K562 (cell line): ENCODE measurements around the gene EFHC1. TPM values are rescaled to one million over a fixed set of nuclear protein-coding genes. Genes with fewer than 3 reads are reported as not detected.

Experiments used
- BRF2 ChIP-seq: IDR thresholded peaks from 3 replicates; pipeline ENCODE4 v1.6.1; 2011; ENCODE audit warnings: borderline replicate concordance, mild to moderate bottlenecking; ENCODE audit not compliant: insufficient read length, insufficient read depth
- CEBPG ChIP-seq, 3 experiments: fragments of 200-800 bp in 1 of 3; sonication (Bioruptor generic) in 1 of 3; sonication (generic) in 1 of 3; formaldehyde crosslinking in 1 of 3; IDR thresholded peaks in 2 of 3; conservative IDR thresholded peaks in 1 of 3; 2 replicates each; pipeline versions ENCODE4 v1.6.1 to v1.8.0; 2016 to 2022; ENCODE audit warnings: missing compliant biosample characterization in 2 of 3, missing genetic modification characterization in 2 of 3, mild to moderate bottlenecking in 1 of 3, missing genetic modification reagents in 1 of 3
- CHAMP1 ChIP-seq: fragments of 450-650 bp; IDR thresholded peaks from 2 replicates; pipeline ENCODE4 v1.6.1; 2016; ENCODE audit warnings: mild to moderate bottlenecking
- CREM ChIP-seq: IDR thresholded peaks from 2 replicates; pipeline ENCODE4 v1.6.1; 2014; ENCODE audit warnings: antibody characterized with exemption, low read depth
- CTBP1 ChIP-seq: fragments of 450-650 bp; IDR thresholded peaks from 2 replicates; pipeline ENCODE4 v1.6.1; 2016; ENCODE audit warnings: borderline replicate concordance
- DPF2 ChIP-seq: fragments of 450-650 bp; IDR thresholded peaks from 2 replicates; pipeline ENCODE4 v1.6.1; 2016
- FOSL1 ChIP-seq: fragments of 200-800 bp; sonication (Bioruptor generic); conservative IDR thresholded peaks from 2 replicates; pipeline ENCODE4 v1.6.1; 2016; ENCODE audit warnings: missing genetic modification characterization, missing compliant biosample characterization
- GATA2 ChIP-seq: sonication (generic); formaldehyde crosslinking; IDR thresholded peaks from 2 replicates; pipeline ENCODE4 v1.4.0; 2020; ENCODE audit warnings: mild to moderate bottlenecking, missing genetic modification reagents
- HCFC1 ChIP-seq: IDR thresholded peaks from 2 replicates; pipeline ENCODE4 v1.6.1; 2012; ENCODE audit warnings: low read depth, low read length, improper control_type of control experiment
- JUNB ChIP-seq: fragments of 450-650 bp; formaldehyde crosslinking; conservative IDR thresholded peaks from 2 replicates; pipeline ENCODE4 v1.4.0; 2020; ENCODE audit warnings: mild to moderate bottlenecking
- MYC ChIP-seq, 2 experiments: fragments of 250-450 bp in 1 of 2; sonication (Bioruptor Pico) in 1 of 2; IDR thresholded peaks; 2 replicates each; pipeline versions ENCODE4 v1.5.1 to v1.6.1; 2012 to 2021; ENCODE audit warnings: low read depth in 2 of 2, borderline replicate concordance in 1 of 2, improper control_type of control experiment in 1 of 2, low read length in 1 of 2, mild to moderate bottlenecking in 1 of 2, moderate library complexity in 1 of 2
- RAD51 ChIP-seq: fragments of 450-650 bp; IDR thresholded peaks from 2 replicates; pipeline ENCODE4 v1.7.1; 2016; ENCODE audit warnings: low read depth, mild to moderate bottlenecking, borderline replicate concordance
- RBM15 ChIP-seq: fragments of 200-400 bp; formaldehyde crosslinking; IDR thresholded peaks from 2 replicates; pipeline ENCODE4 v1.6.1; 2018; ENCODE audit warnings: mild to moderate bottlenecking, low read length, moderate library complexity; ENCODE audit not compliant: insufficient read depth
- SMARCA5 ChIP-seq: fragments of 450-650 bp; IDR thresholded peaks from 2 replicates; pipeline ENCODE4 v1.6.1; 2016
- SMARCC2 ChIP-seq: fragments of 450-650 bp; IDR thresholded peaks from 2 replicates; pipeline ENCODE4 v1.6.1; 2017; ENCODE audit warnings: antibody characterized with exemption, moderate library complexity, mild to moderate bottlenecking, low read depth
- TCF3 ChIP-seq: sonication (generic); formaldehyde crosslinking; IDR thresholded peaks from 2 replicates; pipeline ENCODE4 v1.4.0; 2020; ENCODE audit warnings: mild to moderate bottlenecking, missing genetic modification reagents
- ZBTB7A ChIP-seq: IDR thresholded peaks from 2 replicates; pipeline ENCODE4 v1.6.1; 2011; ENCODE audit warnings: low read depth, mild to moderate bottlenecking, low read length, moderate library complexity, borderline replicate concordance; ENCODE audit not compliant: control insufficient read depth
- ZNF589 ChIP-seq: fragments of 200-800 bp; sonication (Bioruptor generic); IDR thresholded peaks from 2 replicates; pipeline ENCODE4 v1.6.1; 2016; ENCODE audit warnings: low read depth, missing genetic modification characterization, missing compliant biosample characterization
- ZNF707 ChIP-seq: fragments of 250-450 bp; sonication (Bioruptor Pico); conservative IDR thresholded peaks from 2 replicates; pipeline ENCODE4 v1.8.0; 2022; ENCODE audit warnings: inconsistent platforms, mild to moderate bottlenecking, moderate library complexity
- polyA plus RNA-seq, 8 experiments: library from polyadenylated mRNA; depleted of rRNA in 4 of 8; stranded (reverse) in 5 of 8; unstranded in 3 of 8; fragments of >200 nt; fragmentation: Nextera tagmentation in 2 of 8; fragmentation: Illumina TruSeq in 1 of 8; extraction: Ambion mirVana in 2 of 8; extraction: Trizol in 1 of 8; gene quantifications; 2 replicates each; pipeline versions ENCODE4 v1.2.1 to v1.2.3, GENCODE V29; 2011 to 2014; ENCODE audit warnings: inconsistent platforms in 1 of 8, missing spikeins in 1 of 8
- total RNA-seq, 7 experiments: library from RNA; depleted of rRNA in 6 of 7; stranded (reverse); fragments of >200 nt in 6 of 7; fragmentation: Illumina TruSeq in 2 of 7; extraction: Trizol in 2 of 7; gene quantifications; 2 replicates each; pipeline versions ENCODE4 v1.2.1 to v1.2.3, GENCODE V29; 2011 to 2021; ENCODE audit warnings: low replicate concordance in 1 of 7
- TF ChIP-seq, protein P1 (sequence below): fragments of 250-450 bp; sonication (Bioruptor Pico); IDR thresholded peaks from 2 replicates; pipeline ENCODE4 v1.5.0; 2021
- TF ChIP-seq, protein P2 (sequence below): sonication (generic); formaldehyde crosslinking; IDR thresholded peaks from 2 replicates; pipeline ENCODE4 v1.8.0; 2023; ENCODE audit warnings: mild to moderate bottlenecking, missing genetic modification reagents
- TF ChIP-seq, protein P3 (sequence below): fragments of 200-800 bp; sonication (Bioruptor generic); IDR thresholded peaks from 2 replicates; pipeline ENCODE4 v1.6.1; 2017; ENCODE audit warnings: missing genetic modification characterization, missing compliant biosample characterization

Gene EFHC1
- total and polyA plus RNA-seq, 9 of the 15 experiments (the other 6 are each of a cell fraction or from before 2014, with no cell fraction given), result 9.5 to 31.0 (median 14.9) TPM

- peak; percentile 58; the same call in 1 of the 2 replicates for TF ChIP-seq SMARCC2
- TF ChIP-seq GATA2, result no peak
- TF ChIP-seq, protein P1, sequence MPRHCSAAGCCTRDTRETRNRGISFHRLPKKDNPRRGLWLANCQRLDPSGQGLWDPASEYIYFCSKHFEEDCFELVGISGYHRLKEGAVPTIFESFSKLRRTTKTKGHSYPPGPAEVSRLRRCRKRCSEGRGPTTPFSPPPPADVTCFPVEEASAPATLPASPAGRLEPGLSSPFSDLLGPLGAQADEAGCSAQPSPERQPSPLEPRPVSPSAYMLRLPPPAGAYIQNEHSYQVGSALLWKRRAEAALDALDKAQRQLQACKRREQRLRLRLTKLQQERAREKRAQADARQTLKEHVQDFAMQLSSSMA (CRISPR knock-in tag), result no peak
- no peak for TF ChIP-seq HCFC1
- TF ChIP-seq SMARCA5, result no peak
- TF ChIP-seq ZNF589 (CRISPR knock-in tag), result no peak
- no peak for TF ChIP-seq RBM15
- 0 out of 2 replicates have a peak, but pooled peaks have one; percentile 20 for TF ChIP-seq RAD51
- no peak for TF ChIP-seq CEBPG (CRISPR knock-in tag; IDR thresholded peaks at IDR 0.05)
- no peak for TF ChIP-seq CEBPG (tag; conservative IDR thresholded peaks at IDR 0.05 in 1 of 2, IDR thresholded peaks at IDR 0.05 in 1 of 2)
- peak; percentile 57 for TF ChIP-seq MYC (IDR thresholded peaks at IDR 0.05; ENCODE audit: low read depth, low read length)
- TF ChIP-seq MYC (CRISPR knock-in tag; IDR thresholded peaks at IDR 0.05; ENCODE audit: borderline replicate concordance, low read depth), result no peak
- TF ChIP-seq BRF2, result no peak
- TF ChIP-seq CHAMP1, result no peak
- TF ChIP-seq CTBP1, result 0 out of 2 replicates have a peak, but pooled peaks have one; percentile 14
- TF ChIP-seq ZNF707 (CRISPR knock-in tag), result no peak
- TF ChIP-seq TCF3, result peak; percentile 38; the same call in 1 of the 2 replicates
- TF ChIP-seq DPF2, result peak; percentile 87
- TF ChIP-seq, protein P2, sequence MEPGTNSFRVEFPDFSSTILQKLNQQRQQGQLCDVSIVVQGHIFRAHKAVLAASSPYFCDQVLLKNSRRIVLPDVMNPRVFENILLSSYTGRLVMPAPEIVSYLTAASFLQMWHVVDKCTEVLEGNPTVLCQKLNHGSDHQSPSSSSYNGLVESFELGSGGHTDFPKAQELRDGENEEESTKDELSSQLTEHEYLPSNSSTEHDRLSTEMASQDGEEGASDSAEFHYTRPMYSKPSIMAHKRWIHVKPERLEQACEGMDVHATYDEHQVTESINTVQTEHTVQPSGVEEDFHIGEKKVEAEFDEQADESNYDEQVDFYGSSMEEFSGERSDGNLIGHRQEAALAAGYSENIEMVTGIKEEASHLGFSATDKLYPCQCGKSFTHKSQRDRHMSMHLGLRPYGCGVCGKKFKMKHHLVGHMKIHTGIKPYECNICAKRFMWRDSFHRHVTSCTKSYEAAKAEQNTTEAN (CRISPR knock-in tag), result 0 out of 2 replicates have a peak, but pooled peaks have one; percentile 10
- no peak for TF ChIP-seq ZBTB7A
- TF ChIP-seq JUNB (CRISPR knock-in tag), result no peak
- TF ChIP-seq, protein P3, sequence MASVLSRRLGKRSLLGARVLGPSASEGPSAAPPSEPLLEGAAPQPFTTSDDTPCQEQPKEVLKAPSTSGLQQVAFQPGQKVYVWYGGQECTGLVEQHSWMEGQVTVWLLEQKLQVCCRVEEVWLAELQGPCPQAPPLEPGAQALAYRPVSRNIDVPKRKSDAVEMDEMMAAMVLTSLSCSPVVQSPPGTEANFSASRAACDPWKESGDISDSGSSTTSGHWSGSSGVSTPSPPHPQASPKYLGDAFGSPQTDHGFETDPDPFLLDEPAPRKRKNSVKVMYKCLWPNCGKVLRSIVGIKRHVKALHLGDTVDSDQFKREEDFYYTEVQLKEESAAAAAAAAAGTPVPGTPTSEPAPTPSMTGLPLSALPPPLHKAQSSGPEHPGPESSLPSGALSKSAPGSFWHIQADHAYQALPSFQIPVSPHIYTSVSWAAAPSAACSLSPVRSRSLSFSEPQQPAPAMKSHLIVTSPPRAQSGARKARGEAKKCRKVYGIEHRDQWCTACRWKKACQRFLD (CRISPR knock-in tag), result no peak
- TF ChIP-seq CREM, result peak; percentile 31; the same call in 1 of the 2 replicates
- TF ChIP-seq FOSL1 (tag), result peak; percentile 94
Observed at GRCh38 chr6:52390361-52390727, 29.8 kb upstream of the EFHC1 start (continued).
